Stomach (tissue), 9 donors: ENCODE measurements around the gene MSX1. TPM values are rescaled to one million over a fixed set of nuclear protein-coding genes. Genes with fewer than 3 reads are reported as not detected.

Experiments used
- DNase-seq, 2 donors: peaks; one replicate each; pipeline versions ENCODE4 v3.0.0 to v3.0.0-alpha.2; 2013 to 2019
- H3K27ac ChIP-seq, 5 donors: fragments of 200-600 bp in 4 of 5; sonication (generic) in 4 of 5; one replicate each; pipeline ENCODE4 v1.5.1; 2013 to 2019; ENCODE audit warnings: mild to moderate bottlenecking in 1 of 5, moderate library complexity in 1 of 5
- H3K27me3 ChIP-seq, 3 donors: fragments of 200-600 bp; sonication (generic); one replicate each; pipeline ENCODE4 v1.5.1; 2017 to 2019; ENCODE audit warnings: mixed run types in 1 of 3
- H3K36me3 ChIP-seq, 4 donors: fragments of 200-600 bp; sonication (generic); 1 replicate in 3 of 4; 2 replicates in 1 of 4; pipeline ENCODE4 v1.5.1; 2016 to 2019
- H3K4me1 ChIP-seq, 4 donors: fragments of 200-600 bp; sonication (generic); one replicate each; pipeline ENCODE4 v1.5.1; 2016 to 2019
- H3K4me3 ChIP-seq, 4 donors: fragments of 200-600 bp; sonication (generic) in 3 of 4; one replicate each; pipeline ENCODE4 v1.5.1; 2016 to 2019; ENCODE audit warnings: mild to moderate bottlenecking in 1 of 4
- H3K9me3 ChIP-seq, 4 donors: fragments of 200-600 bp; sonication (generic); one replicate each; pipeline ENCODE4 v1.5.1; 2016 to 2019
- CTCF ChIP-seq, 7 experiments: fragments of 450-650 bp in 4 of 7; fragments of 200-600 bp in 3 of 7; sonication (generic) in 3 of 7; IDR thresholded peaks; one replicate each; pipeline ENCODE4 v1.5.1; 2016 to 2019; ENCODE audit warnings: antibody characterized with exemption in 7 of 7, control low read depth in 2 of 7, mild to moderate bottlenecking in 1 of 7
- EP300 ChIP-seq: sonication (generic); formaldehyde crosslinking; IDR thresholded peaks from one replicate; pipeline ENCODE4 v1.6.1; 2017; ENCODE audit warnings: antibody characterized with exemption
- POLR2A ChIP-seq, 4 donors: fragments of 450-650 bp; IDR thresholded peaks; one replicate each; pipeline ENCODE4 v1.6.1; 2016; ENCODE audit warnings: antibody characterized with exemption in 4 of 4, control low read depth in 2 of 4, mild to moderate bottlenecking in 1 of 4, moderate library complexity in 1 of 4
- POLR2AphosphoS5 ChIP-seq, 3 donors: sonication (generic); formaldehyde crosslinking; IDR thresholded peaks; one replicate each; pipeline ENCODE4 v1.6.1; 2016; ENCODE audit warnings: antibody characterized with exemption in 3 of 3
- WGBS, 5 donors: extraction: QIAGEN DNeasy Blood & Tissue Kit in 3 of 5; methylation state at CpG; one replicate each; pipeline versions ENCODE4 v1.1.5 to v1.1.7; 2013 to 2018; 5-methylcytosine and 5-hydroxymethylcytosine counted together
- intact Hi-C: fragments of 100-400 bp; cut with DNase I; formaldehyde crosslinking; loops from one replicate; pipeline ENCODE4 v1.15.1; 2023; ENCODE audit warnings: low total_unique reads
- polyA plus RNA-seq, 3 donors: library from polyadenylated mRNA; stranded (reverse); fragments of 200-250 nt; gene quantifications; one replicate each; pipeline ENCODE4 v1.2.3, GENCODE V29; 2013
- total RNA-seq, 5 donors: library from RNA; depleted of rRNA; stranded (reverse); fragments of >200 nt; gene quantifications; one replicate each; pipeline versions ENCODE4 v1.1.0 to v1.2.3, GENCODE V29; 2014 to 2016
- donor health status: healthy with polysubstance abuse.
- donor health status: Bipolar disorder and iron deficiency.
- donor health status: healthy.

The MSX1 gene
- total and polyA plus RNA-seq, 8 donors: 0.55 to 6.5 (median 1.1) TPM; not detected in 3

- TF ChIP-seq EP300 (no peak), POLR2A (IDR thresholded peaks at IDR 0.05) (no peak), POLR2AphosphoS5 (IDR thresholded peaks at IDR 0.05) (no peak), CTCF (IDR thresholded peaks at IDR 0.05) (no peak)
- Histone ChIP-seq H3K36me3 (no peaks in the 10 kb centered on the region), H3K27ac (no peak overlapping the region), H3K9me3 (no peaks in the 10 kb centered on the region), H3K4me3 (no peak overlapping the region), H3K27me3 (peaks cover under 1 to 99% (median 57%) of the 10 kb centered on the region in 3 donors), H3K4me1 (peaks cover 12 to 14% (median 13%) of the 10 kb centered on the region in 4 donors)
- no peak for DNase-seq
- 78 to 89% (median 83%) methylated on average over 8 of the region's 8 CpGs for WGBS, 5 donors
- intact Hi-C loops: loop anchor here (10.0 kb wide), 1 partner anchor 364 kb away; no protein-coding TSS in a partner anchor
Measured at GRCh38 chr4:4848540-4848939, 10.9 kb upstream of the MSX1 start.

- 19 to 50% (median 24%) methylated on average over 3 of the region's 3 CpGs for WGBS, 5 donors
- H3K9me3 ChIP-seq: no peaks in the 10 kb centered on the region
- intact Hi-C loops: loop anchor here (10.0 kb wide), 1 partner anchor 364 kb away; no protein-coding TSS in a partner anchor
- no peak overlapping the region for H3K4me3 ChIP-seq
- no peak for DNase-seq
- peaks cover 5 to 99% (median 61%) of the 10 kb centered on the region in 3 donors for H3K27me3 ChIP-seq
- H3K4me1 ChIP-seq: peaks cover 15 to 18% (median 15%) of the 10 kb centered on the region in 4 donors
- no peak for TF ChIP-seq POLR2A (IDR thresholded peaks at IDR 0.05)
- TF ChIP-seq EP300: no peak
- no peak for TF ChIP-seq CTCF (IDR thresholded peaks at IDR 0.05)
- no peak for TF ChIP-seq POLR2AphosphoS5 (IDR thresholded peaks at IDR 0.05)
- no peaks in the 10 kb centered on the region for H3K36me3 ChIP-seq
- no peak overlapping the region for H3K27ac ChIP-seq
Measured at GRCh38 chr4:4849106-4849505, 10.4 kb upstream of the MSX1 start.

- TF ChIP-seq POLR2A (IDR thresholded peaks at IDR 0.05): no peak
- no peak for TF ChIP-seq CTCF (IDR thresholded peaks at IDR 0.05)
- TF ChIP-seq POLR2AphosphoS5 (IDR thresholded peaks at IDR 0.05): no peak
- TF ChIP-seq EP300: no peak
- Histone ChIP-seq H3K36me3 (no peaks in the 10 kb centered on the region), H3K27ac (no peak overlapping the region), H3K27me3 (peaks cover 10 to 99% (median 66%) of the 10 kb centered on the region in 3 donors), H3K4me3 (no peak overlapping the region), H3K4me1 (peaks cover 15 to 19% (median 17%) of the 10 kb centered on the region in 4 donors), H3K9me3 (peaks cover 0 to 5% (median 0%) of the 10 kb centered on the region in 4 donors)
- intact Hi-C loops: loop anchor here (10.0 kb wide), 1 partner anchor 365 kb away; no protein-coding TSS in a partner anchor
- 83 to 90% (median 86%) methylated on average over 7 to 9 of the region's 9 CpGs for WGBS, 5 donors
- no peak for DNase-seq
Measured at GRCh38 chr4:4849524-4850193, 9.8 kb upstream of the MSX1 start.

- Histone ChIP-seq H3K4me3 (no peak overlapping the region), H3K4me1 (peaks cover 16 to 30% (median 25%) of the 10 kb centered on the region in 4 donors), H3K36me3 (no peaks in the 10 kb centered on the region), H3K9me3 (peaks cover 0 to 6% (median 0%) of the 10 kb centered on the region in 4 donors), H3K27me3 (peaks cover 22 to 99% (median 75%) of the 10 kb centered on the region in 3 donors), H3K27ac (no peak overlapping the region)
- intact Hi-C loops: no loop called here
- TF ChIP-seq CTCF (IDR thresholded peaks at IDR 0.05) (no peak), POLR2A (IDR thresholded peaks at IDR 0.05) (no peak), POLR2AphosphoS5 (IDR thresholded peaks at IDR 0.05) (no peak), EP300 (no peak)
- WGBS, 5 donors: 69 to 94% (median 83%) methylated on average over 10 to 12 of the region's 12 CpGs
- no peak for DNase-seq
Measured at GRCh38 chr4:4851081-4851480, 8.4 kb upstream of the MSX1 start.
